SJCRH30 (cell line): ENCODE results near the gene MILR1. TPM values are rescaled to one million over a fixed set of nuclear protein-coding genes. Genes with fewer than 3 reads are reported as not detected.

ENCODE experiments used
- DNase-seq, 2 experiments: peaks; one replicate each; pipeline ENCODE4 v3.0.0-alpha.2; 2015 to 2020
- H3K27ac ChIP-seq: fragments of 250-450 bp; sonication (Bioruptor Pico); 2 replicates; pipeline ENCODE4 v1.5.1; 2020; ENCODE audit warnings: mild to moderate bottlenecking, moderate library complexity
- H3K27me3 ChIP-seq: fragments of 250-450 bp; sonication (Bioruptor Pico); 2 replicates; pipeline ENCODE4 v1.5.1; 2020; ENCODE audit warnings: mild to moderate bottlenecking, moderate library complexity
- H3K36me3 ChIP-seq: fragments of 250-450 bp; sonication (Bioruptor Pico); 2 replicates; pipeline ENCODE4 v1.5.1; 2020; ENCODE audit warnings: mild to moderate bottlenecking, moderate library complexity
- H3K4me1 ChIP-seq: fragments of 250-450 bp; sonication (Bioruptor Pico); 2 replicates; pipeline ENCODE4 v1.5.1; 2020; ENCODE audit warnings: mild to moderate bottlenecking, moderate library complexity
- H3K4me3 ChIP-seq: fragments of 250-450 bp; sonication (Bioruptor Pico); 2 replicates; pipeline ENCODE4 v1.5.1; 2020; ENCODE audit warnings: mild to moderate bottlenecking, moderate library complexity
- H3K9me3 ChIP-seq: fragments of 250-450 bp; sonication (Bioruptor Pico); replicated peaks from 2 replicates; pipeline ENCODE4 v1.5.1; 2020; ENCODE audit warnings: mild to moderate bottlenecking, moderate library complexity
- total RNA-seq: library from RNA; depleted of rRNA; stranded (reverse); fragments of >200 nt; shearing (Covaris generic); gene quantifications from 2 replicates; pipeline ENCODE4 v1.2.3, GENCODE V29; 2014; rRNA removed

Gene MILR1, protein sequence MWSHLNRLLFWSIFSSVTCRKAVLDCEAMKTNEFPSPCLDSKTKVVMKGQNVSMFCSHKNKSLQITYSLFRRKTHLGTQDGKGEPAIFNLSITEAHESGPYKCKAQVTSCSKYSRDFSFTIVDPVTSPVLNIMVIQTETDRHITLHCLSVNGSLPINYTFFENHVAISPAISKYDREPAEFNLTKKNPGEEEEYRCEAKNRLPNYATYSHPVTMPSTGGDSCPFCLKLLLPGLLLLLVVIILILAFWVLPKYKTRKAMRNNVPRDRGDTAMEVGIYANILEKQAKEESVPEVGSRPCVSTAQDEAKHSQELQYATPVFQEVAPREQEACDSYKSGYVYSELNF
- 1.9 and 2.1 TPM in 2 replicates for total RNA-seq

DNA sequence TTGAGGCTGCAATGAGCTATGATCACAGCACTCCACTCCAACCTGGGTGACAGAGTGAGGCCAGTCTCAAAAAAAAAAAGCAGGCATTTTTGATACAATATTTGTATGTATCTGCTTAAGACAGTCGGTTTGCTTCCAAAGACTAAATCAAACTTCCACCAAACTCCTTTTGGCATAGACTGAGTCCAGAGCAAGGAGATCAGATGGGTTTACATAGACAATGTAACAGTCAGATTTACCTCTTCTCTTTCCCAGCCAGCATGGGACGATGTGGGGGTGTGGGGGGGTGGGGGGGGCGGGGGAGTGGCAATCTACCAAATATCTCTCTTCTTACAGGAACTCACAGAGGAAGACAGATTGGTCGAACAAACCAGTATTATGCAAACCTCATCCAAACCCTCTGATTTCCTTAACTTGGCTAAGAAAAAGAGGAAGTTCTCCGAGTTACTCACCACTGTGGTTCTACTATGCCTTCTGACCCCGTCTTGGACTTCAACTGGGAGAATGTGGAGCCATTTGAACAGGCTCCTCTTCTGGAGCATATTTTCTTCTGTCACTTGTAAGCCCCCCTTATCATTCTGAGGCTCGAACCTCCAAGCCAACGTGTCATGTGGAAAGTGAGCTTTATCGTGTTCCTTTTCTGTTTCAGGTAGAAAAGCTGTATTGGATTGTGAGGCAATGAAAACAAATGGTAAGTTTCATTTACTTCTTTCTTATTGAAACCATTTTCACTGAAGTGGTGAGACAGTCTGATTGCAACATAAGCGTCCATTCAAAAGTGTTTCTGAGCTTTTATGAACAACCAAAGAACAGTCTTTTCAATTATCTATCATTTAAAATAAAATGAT lies at the start of gene MILR1:
MILR1 (plus strand) TSS at position 451 of the 848 bp plus-strand sequence; CDS start at position 505, 54 bp downstream.
- H3K27me3 ChIP-seq: no peaks in the 10 kb centered on the region
- H3K4me1 ChIP-seq: peaks cover 1% of the 10 kb centered on the region; the same call in 1 of the 2 replicates
- peak in 1 of 2 experiments; percentile 27 for DNase-seq
- H3K4me3 ChIP-seq: peak within 1 kb of the TSS; percentile 28
- H3K27ac ChIP-seq: no peak within 1 kb of the TSS
- H3K9me3 ChIP-seq: no peaks in the 10 kb centered on the region
- H3K36me3 ChIP-seq: no peaks in the 10 kb centered on the region

DNA sequence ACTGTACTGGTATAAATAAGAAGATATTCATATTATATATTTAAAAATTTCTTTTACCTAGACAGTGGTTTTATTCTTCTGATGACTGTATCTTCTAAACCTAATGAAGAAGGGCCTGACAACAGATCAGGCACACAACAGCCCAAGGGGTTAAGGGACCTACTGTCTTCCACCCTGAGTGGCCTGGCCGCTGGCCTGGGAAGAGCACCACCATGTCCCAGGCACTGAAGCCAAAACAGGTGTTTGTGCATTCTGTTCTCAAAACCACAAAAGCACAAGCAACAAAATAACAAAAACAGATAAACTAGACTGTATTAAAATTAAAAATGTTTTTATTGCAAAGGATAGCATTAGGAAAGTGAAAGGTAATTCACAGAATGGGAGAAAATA lies 49.2 kb upstream of the MILR1 start:
- Histone ChIP-seq H3K27ac (peak overlapping the region; percentile 62), H3K4me3 (no peak overlapping the region), H3K27me3 (no peaks in the 10 kb centered on the region), H3K36me3 (no peaks in the 10 kb centered on the region), H3K4me1 (peaks cover 9% of the 10 kb centered on the region), H3K9me3 (no peaks in the 10 kb centered on the region)
- DNase-seq: peak in 1 of 2 experiments; percentile 39

DNA sequence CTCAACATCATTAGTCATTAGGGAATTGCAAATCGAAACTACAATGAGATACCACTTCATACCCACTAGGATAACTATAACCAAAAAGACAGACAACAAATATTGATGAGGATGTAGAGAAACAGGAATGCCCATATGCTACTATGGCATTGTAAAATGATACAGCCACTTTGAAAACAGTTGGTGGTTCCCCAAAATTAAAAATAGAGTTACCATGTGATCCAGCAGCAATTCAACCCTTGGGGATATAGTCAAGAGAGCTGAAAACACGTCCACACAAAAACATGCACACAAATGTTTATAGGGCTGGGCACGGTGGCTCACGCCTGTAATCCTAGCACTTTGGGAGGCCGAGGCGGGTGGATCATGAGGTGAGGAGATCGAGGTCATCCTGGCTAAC lies 48.3 kb upstream of the MILR1 start:
- Histone ChIP-seq H3K27ac (no peak overlapping the region), H3K36me3 (no peaks in the 10 kb centered on the region), H3K27me3 (no peaks in the 10 kb centered on the region), H3K4me1 (peaks cover 9% of the 10 kb centered on the region), H3K9me3 (no peaks in the 10 kb centered on the region), H3K4me3 (no peak overlapping the region)
- no peak for DNase-seq

DNA sequence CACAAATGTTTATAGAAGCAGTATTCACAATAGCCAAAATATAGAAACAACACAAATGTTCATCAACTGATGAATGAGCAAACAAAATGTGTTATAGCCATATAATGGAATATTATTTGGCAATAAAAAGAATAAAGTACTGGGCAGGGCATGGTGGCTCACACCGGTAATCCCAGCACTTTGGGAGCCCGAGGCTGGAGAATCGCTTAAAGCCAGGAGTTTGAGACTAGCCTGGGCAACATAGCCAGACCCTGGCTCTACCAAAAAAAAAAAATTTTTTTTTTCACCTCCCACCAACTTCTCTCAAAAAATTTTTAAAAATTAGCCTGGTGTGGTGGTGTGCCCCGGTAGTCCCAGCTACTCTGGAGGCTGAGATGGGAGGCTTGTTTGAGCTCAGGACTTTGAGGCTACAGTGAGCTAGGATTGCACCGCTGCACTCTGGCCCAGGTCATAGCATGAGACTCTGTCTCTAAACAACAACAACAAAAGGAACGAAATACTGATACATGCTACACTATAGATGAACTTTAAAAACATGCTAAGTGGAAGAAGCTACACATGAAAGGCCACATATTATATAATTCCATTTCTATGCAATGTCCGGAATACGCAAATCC lies 47.6 kb upstream of the MILR1 start:
- no peaks in the 10 kb centered on the region for H3K27me3 ChIP-seq
- H3K36me3 ChIP-seq: no peaks in the 10 kb centered on the region
- H3K27ac ChIP-seq: no peak overlapping the region
- DNase-seq: no peak
- no peak overlapping the region for H3K4me3 ChIP-seq
- H3K9me3 ChIP-seq: no peaks in the 10 kb centered on the region
- H3K4me1 ChIP-seq: peaks cover 9% of the 10 kb centered on the region

DNA sequence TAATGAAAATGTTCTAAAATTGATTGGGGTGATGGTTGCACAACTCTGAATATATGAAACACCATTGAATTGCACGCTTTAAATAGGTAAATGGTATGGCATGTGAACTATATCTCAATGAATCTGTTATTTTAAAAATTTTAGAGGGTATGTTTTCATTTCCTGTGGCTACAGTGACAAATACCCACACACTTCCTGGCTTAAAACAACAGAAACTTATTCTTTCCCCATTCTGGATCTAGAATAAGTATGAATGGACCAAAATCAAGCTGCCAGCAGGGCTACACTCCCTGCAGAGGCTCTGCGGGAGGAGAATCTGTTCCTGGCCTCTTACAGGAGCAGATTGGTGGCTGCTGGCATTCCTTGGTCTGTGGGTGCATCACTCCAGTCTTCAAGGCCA lies 47.0 kb upstream of the MILR1 start:
- H3K36me3 ChIP-seq: no peaks in the 10 kb centered on the region
- no peak for DNase-seq
- no peak overlapping the region for H3K27ac ChIP-seq
- H3K9me3 ChIP-seq: no peaks in the 10 kb centered on the region
- H3K4me3 ChIP-seq: no peak overlapping the region
- H3K4me1 ChIP-seq: peaks cover 9% of the 10 kb centered on the region
- H3K27me3 ChIP-seq: no peaks in the 10 kb centered on the region

DNA sequence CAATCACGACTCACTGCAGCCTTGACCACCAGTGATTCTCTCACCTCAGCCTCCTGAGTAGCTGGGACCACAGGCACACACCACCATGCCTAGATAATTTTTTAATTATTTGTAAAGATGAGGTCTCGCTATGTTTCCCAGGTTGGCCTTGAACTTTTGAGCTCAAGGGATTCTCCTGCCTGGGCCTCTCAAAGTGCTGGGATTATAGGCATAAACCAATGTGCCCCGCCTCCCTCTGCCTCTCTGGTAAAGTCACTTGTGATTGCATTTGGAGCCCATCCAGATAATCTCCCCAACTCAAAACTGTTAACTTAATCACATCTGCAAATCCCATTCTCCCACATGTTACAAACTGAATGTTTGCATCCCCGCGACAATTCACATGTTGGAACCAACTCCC lies 46.4 kb upstream of the MILR1 start:
- Histone ChIP-seq H3K36me3 (no peaks in the 10 kb centered on the region), H3K4me3 (no peak overlapping the region), H3K4me1 (peaks cover 9% of the 10 kb centered on the region), H3K9me3 (no peaks in the 10 kb centered on the region), H3K27ac (no peak overlapping the region), H3K27me3 (no peaks in the 10 kb centered on the region)
- DNase-seq: no peak

DNA sequence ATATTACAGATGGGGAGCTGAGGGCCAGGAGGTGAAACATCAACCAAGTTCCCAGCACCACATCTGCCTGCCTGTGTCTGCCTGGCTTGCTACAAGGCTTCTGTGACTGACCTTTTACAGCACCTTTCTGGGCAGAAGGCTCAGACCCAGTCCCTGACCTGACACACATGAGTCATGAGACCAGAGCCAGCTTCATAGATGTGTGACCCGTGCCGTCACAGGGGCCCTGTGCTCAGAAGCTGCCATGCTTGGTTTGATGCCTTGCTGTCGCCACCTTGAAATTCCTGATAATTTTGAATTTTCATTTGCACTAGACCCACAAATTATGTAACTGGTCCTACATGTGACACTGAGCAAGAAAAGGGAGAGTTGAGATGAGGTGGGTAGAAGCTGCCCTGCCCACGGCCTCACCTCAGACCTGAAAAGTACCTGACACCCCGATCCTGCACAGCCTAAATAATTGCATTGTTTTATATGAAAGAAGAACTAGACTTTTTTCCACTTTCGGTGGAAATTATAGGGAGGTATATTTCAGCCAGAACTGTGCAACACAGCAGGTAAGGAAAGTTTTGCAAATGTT lies 44.9 kb upstream of the MILR1 start:
- H3K4me1 ChIP-seq: peaks cover 9% of the 10 kb centered on the region; the same call in 1 of the 2 replicates
- H3K27ac ChIP-seq: no peak overlapping the region
- no peaks in the 10 kb centered on the region for H3K9me3 ChIP-seq
- no peaks in the 10 kb centered on the region for H3K27me3 ChIP-seq
- H3K36me3 ChIP-seq: no peaks in the 10 kb centered on the region
- H3K4me3 ChIP-seq: no peak overlapping the region
- DNase-seq: no peak

DNA sequence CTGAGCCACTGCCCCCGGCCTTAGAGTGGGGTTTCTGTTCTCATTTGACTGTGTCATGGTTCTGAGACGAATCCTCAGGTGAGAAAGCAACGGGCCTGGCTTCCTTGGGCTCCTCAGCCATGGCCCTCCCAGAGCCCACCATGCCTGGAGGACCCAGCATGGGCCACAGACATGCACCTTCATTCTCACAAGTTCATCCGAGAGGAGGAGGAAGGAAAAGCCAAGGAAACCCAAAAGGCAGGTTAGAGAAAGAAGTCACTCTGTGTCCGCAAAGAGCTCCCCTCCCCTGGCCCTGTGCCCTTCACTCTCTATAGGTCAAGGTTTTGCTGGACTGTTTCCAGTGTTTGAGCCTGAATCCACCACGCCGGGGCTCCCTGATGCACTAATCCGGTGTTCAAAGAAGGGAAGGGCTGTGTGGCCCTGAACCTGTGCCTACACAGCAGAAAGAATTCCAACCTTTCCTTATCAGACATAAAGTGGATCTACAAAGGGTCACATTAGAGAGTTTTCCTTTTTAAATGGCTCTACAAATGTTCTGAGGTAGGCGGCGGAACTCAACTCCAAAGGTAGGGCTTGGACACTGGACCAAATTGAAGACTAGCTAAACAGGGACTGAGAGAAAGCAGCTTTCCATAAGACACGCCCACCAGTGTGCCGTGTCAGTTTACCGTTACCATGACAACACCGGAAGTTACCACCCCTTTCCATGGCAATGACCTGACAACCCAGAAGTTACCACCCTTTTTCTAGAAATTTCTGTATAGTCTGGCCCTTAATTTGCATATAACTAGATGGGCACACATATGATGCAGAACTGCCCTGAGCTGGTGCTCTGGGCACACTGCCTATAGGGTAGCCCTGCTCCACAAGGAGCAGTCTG lies 42.4 kb upstream of the MILR1 start:
- no peaks in the 10 kb centered on the region for H3K9me3 ChIP-seq
- no peak for DNase-seq
- no peaks in the 10 kb centered on the region for H3K27me3 ChIP-seq
- no peak overlapping the region for H3K27ac ChIP-seq
- no peak overlapping the region for H3K4me3 ChIP-seq
- no peaks in the 10 kb centered on the region for H3K4me1 ChIP-seq
- H3K36me3 ChIP-seq: no peaks in the 10 kb centered on the region

DNA sequence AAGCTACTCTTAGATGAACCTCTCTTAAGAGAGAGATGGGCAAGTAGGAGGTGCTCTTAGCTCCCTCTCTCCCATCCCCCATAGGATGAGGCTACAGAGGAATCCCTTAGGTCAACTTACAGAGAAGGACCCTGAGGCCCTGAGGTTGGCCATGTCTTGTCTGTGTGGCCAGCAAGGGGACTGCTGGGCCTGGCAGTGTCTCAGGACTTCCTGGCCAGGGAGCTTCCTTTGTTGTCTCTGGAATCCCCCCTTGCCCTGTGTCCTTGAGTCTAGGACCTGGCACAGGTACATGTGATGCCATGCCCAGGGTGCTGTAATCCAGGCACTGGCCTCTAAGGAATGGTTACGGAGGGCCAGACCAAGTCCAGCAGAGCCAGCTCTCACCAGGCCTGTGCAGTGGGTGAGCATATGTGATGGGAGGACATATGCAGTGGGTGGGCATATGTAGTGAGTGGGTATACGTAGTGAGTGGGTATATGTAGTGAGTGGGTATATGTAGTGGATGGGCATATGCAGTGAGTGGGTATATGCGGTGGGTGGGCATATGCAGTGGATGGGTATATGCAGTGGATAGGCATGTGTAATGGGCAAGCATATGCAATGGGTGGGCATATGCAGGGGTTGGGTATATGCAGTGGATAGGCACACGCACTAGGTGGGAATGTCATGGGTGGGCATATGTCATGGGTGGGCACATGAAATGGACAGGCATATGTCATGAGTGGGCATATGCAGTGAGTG lies 38.0 kb upstream of the MILR1 start:
- DNase-seq: no peak

DNA sequence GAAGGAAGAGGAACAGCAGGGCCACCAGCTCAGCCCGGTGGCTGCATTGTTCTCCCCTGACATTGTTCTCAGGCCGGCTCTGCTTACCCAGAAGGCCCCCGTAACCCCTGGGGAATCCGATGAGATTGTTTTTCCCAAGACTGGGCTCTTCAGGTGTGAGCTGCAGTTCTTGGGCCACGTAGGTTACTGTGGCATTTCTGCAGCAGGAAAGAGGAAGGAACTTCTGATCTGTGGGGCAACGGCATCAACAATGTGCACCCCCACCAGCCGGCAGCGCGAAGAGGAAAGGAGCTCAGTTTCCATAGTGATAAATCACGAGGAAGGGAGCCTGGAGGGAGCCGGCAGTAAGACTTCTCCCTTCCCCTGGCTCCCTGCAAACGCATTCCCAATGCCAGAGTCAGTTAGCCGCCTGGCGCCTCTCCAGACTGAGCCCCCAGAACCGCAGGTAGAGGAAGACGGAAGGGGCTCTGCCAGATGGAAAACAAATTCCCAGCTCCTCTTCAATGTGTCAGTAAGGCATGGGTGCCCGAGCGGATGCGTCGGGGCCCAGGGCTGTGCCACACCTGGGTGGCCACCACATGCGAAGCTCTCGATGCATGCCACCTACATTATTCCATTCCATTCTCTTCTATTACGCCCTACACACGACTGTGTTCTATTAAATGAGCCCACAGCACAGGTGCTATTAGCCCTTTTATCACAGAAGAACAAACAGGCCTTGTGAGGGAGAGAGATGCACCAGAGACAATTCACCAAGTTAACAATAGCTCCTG lies 36.7 kb upstream of the MILR1 start:
- H3K36me3 ChIP-seq: no peaks in the 10 kb centered on the region
- H3K4me1 ChIP-seq: no peaks in the 10 kb centered on the region
- H3K4me3 ChIP-seq: no peak overlapping the region
- H3K27me3 ChIP-seq: no peaks in the 10 kb centered on the region
- DNase-seq: no peak
- H3K9me3 ChIP-seq: no peaks in the 10 kb centered on the region
- H3K27ac ChIP-seq: no peak overlapping the region

More for the DNA sequence above, 38.0 kb upstream of the MILR1 start:
- no peaks in the 10 kb centered on the region for H3K9me3 ChIP-seq
- H3K27me3 ChIP-seq: no peaks in the 10 kb centered on the region
- H3K36me3 ChIP-seq: no peaks in the 10 kb centered on the region
- no peak overlapping the region for H3K27ac ChIP-seq
- no peak overlapping the region for H3K4me3 ChIP-seq
- H3K4me1 ChIP-seq: no peaks in the 10 kb centered on the region

DNA sequence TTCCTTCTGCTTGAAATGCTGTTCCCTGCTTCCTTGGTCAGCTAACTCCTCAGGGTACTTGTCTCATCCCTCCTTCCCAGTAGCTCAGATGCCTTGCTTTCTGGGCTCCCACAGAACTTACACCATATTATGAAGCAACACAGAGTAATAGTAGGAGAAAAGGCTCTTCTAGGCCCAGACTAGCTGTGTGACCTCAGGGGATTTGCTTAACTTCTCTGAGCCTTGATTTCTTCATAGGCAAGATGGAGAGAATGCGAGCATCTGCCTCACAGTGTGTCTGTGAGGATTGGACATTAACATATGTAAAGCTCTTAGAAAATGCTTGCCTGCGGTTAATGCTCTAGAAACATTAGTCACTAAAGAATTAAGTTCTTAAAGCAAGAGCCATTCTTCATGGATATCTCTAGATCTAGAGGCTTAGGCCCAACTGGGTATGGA lies 36.0 kb upstream of the MILR1 start:
- H3K4me1 ChIP-seq: no peaks in the 10 kb centered on the region
- no peaks in the 10 kb centered on the region for H3K27me3 ChIP-seq
- no peak overlapping the region for H3K4me3 ChIP-seq
- H3K27ac ChIP-seq: no peak overlapping the region
- no peaks in the 10 kb centered on the region for H3K36me3 ChIP-seq
- DNase-seq: no peak
- no peaks in the 10 kb centered on the region for H3K9me3 ChIP-seq

DNA sequence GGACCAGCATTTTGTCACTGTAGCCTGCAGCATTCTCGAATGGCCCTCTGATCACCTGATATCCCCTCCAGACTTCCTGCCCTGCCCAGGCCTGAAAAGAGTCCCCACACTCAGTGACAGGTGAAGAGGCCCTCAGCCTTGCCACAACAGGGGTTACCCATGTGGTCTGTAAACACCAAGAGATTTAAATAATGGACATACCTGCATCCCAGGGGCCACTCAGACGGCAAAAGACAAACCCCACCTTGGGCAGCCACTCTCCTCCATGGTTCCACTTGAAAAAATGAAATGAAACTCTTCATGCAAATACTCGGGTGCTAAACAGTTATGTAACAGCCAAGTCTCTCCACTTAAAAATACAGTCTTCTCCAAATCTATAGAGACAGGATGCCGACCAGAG lies 35.4 kb upstream of the MILR1 start:
- Histone ChIP-seq H3K27ac (no peak overlapping the region), H3K27me3 (no peaks in the 10 kb centered on the region), H3K4me1 (no peaks in the 10 kb centered on the region), H3K9me3 (no peaks in the 10 kb centered on the region), H3K4me3 (no peak overlapping the region), H3K36me3 (no peaks in the 10 kb centered on the region)
- DNase-seq: no peak
